ENCODE data around the gene CEPT1.

Gene CEPT1

GRCh38 chr1:111202707-111203623 lies 62.9 kb downstream of the CEPT1 start:
- DNase-seq (ENCODE audit: low read depth, low spot score), result no peak
- no peak for TF ChIP-seq CTCF (IDR thresholded peaks at IDR 0.05; ENCODE audit: insufficient read depth, low read length, missing control alignments)
- CTCF ChIA-PET, result interaction anchor here (0.9 to 1.0 kb wide), 2 partner anchors 15 to 20 kb away, joined by 3 to 5 read pairs; no protein-coding TSS in a partner anchor

GRCh38 chr1:111203681-111204200 lies 63.7 kb downstream of the CEPT1 start:
- POLR2A ChIA-PET, result interaction anchor here (1.6 kb wide), 1 partner anchor 12 kb away, joined by 5 read pairs; no protein-coding TSS in a partner anchor

More at GRCh38 chr1:111202707-111203623, 62.9 kb downstream of the CEPT1 start:
- no peak overlapping the region; the same call in 1 of the 2 replicates for H3K4me3 ChIP-seq (ENCODE audit: low read depth, low read length)
- POLR2A ChIA-PET, result no interaction called here

GRCh38 chr1:111204201-111204982 lies 64.4 kb downstream of the CEPT1 start:
- H3K4me3 ChIP-seq (ENCODE audit: low read depth, low read length), result peak overlapping the region; percentile 59
- ChIA-PET POLR2A (interaction anchor here (1.6 kb wide), 1 partner anchor 13 kb away, joined by 5 read pairs; no protein-coding TSS in a partner anchor), CTCF (interaction anchor here (0.7 to 1.4 kb wide), 4 partner anchors 11 to 127 kb away, joined by 3 to 6 read pairs (median 4); no protein-coding TSS in a partner anchor)
- TF ChIP-seq CTCF (IDR thresholded peaks at IDR 0.05; ENCODE audit: insufficient read depth, low read length, missing control alignments), result no peak
- DNase-seq (ENCODE audit: low read depth, low spot score), result no peak

More at GRCh38 chr1:111203681-111204200, 63.7 kb downstream of the CEPT1 start:
- TF ChIP-seq CTCF (IDR thresholded peaks at IDR 0.05; ENCODE audit: insufficient read depth, low read length, missing control alignments), result no peak
- CTCF ChIA-PET, result interaction anchor here (0.7 to 1.4 kb wide), 4 partner anchors 11 to 127 kb away, joined by 3 to 6 read pairs (median 4); no protein-coding TSS in a partner anchor
- no peak for DNase-seq (ENCODE audit: low read depth, low spot score)
- peak overlapping the region; percentile 59 for H3K4me3 ChIP-seq (ENCODE audit: low read depth, low read length)

GRCh38 chr1:111204983-111205713 lies 65.1 kb downstream of the CEPT1 start:
- ChIA-PET CTCF (interaction anchor here (1.4 kb wide), 1 partner anchor 12 kb away, joined by 6 read pairs; no protein-coding TSS in a partner anchor), POLR2A (interaction anchor here (1.6 kb wide), 1 partner anchor 14 kb away, joined by 5 read pairs; no protein-coding TSS in a partner anchor)
- no peak for TF ChIP-seq CTCF (IDR thresholded peaks at IDR 0.05; ENCODE audit: insufficient read depth, low read length, missing control alignments)
- H3K4me3 ChIP-seq (ENCODE audit: low read depth, low read length), result no peak overlapping the region
- no peak for DNase-seq (ENCODE audit: low read depth, low spot score)

GRCh38 chr1:111205714-111206050 lies 65.7 kb downstream of the CEPT1 start:
- CTCF ChIA-PET, result interaction anchor here (1.3 to 2.3 kb wide), 2 partner anchors 8 to 18 kb away, joined by 4 to 11 read pairs; no protein-coding TSS in a partner anchor
- DNase-seq (ENCODE audit: low read depth, low spot score), result peak; percentile 34

More at GRCh38 chr1:111205714-111206050, 65.7 kb downstream of the CEPT1 start:
- POLR2A ChIA-PET, result no interaction called here
- no peak overlapping the region for H3K4me3 ChIP-seq (ENCODE audit: low read depth, low read length)
- no peak for TF ChIP-seq CTCF (IDR thresholded peaks at IDR 0.05; ENCODE audit: insufficient read depth, low read length, missing control alignments)
